HepG2 (cell line): Measurements from ENCODE around the gene NTN3. TPM values are rescaled to one million over a fixed set of nuclear protein-coding genes. Genes with fewer than 3 reads are reported as not detected.
A peak's percentile ranks its signal among the peaks of the same experiment; 100 is the strongest.

Source experiments
- ATAC-seq: fragments of 200-7000 bp; cut with Tn5 transposase; 3 replicates; pipeline ENCODE4 v1.9.1; 2020; ENCODE audit warnings: mild to moderate bottlenecking, moderate library complexity
- BruUV-seq: library from RNA; stranded (reverse); fragments of 400-500 nt; replicated peaks from 2 replicates; lab custom pipeline; 2021; lab: Mats Ljungman, UMichigan
- CTCF ChIA-PET: fragments of 300-600 bp; formaldehyde crosslinking; extraction: SDS; loops from one replicate; lab custom pipeline; 2021; ENCODE audit warnings: low total read pairs, inconsistent platforms, low intra/inter-chr PET ratio; lab: Yijun Ruan, JAX
- POLR2A ChIA-PET: fragments of 350-600 bp; sonication (Branson Sonifier 250); formaldehyde crosslinking; loops from one replicate; lab custom pipeline; 2020; ENCODE audit warnings: antibody characterized with exemption, inconsistent platforms; lab: Yijun Ruan, JAX
- DNase-seq: peaks from one replicate; pipeline ENCODE4 v3.0.0-alpha.2; 2015; ENCODE audit warnings: low spot score
- FAIRE-seq: peaks from 3 replicates; lab custom pipeline; 2011; peaks lifted over from hg19 to GRCh38; lab: Jason Lieb, UNC
- H2AFZ ChIP-seq: one replicate; pipeline ENCODE4 v1.6.1; 2011; ENCODE audit warnings: low read length, inconsistent platforms
- H3K27ac ChIP-seq: fragments of 300-600 bp; 3 replicates; pipeline ENCODE4 v1.8.0; 2011; ENCODE audit warnings: mixed run types, mild to moderate bottlenecking, mixed read lengths, low read length, inconsistent platforms; ENCODE audit not compliant: insufficient read depth; ENCODE audit errors: extremely low read length
- H3K27me3 ChIP-seq, 2 experiments: fragments of 200-600 bp in 1 of 2; 2 replicates in 1 of 2; 3 replicates in 1 of 2; pipeline versions ENCODE4 v1.6.0 to v1.8.0; 2011; ENCODE audit warnings: low read length in 2 of 2, mild to moderate bottlenecking in 2 of 2, moderate library complexity in 2 of 2, inconsistent platforms in 1 of 2; ENCODE audit not compliant: insufficient read depth in 2 of 2, control insufficient read depth in 1 of 2
- H3K36me3 ChIP-seq, 2 experiments: fragments of 200-600 bp in 1 of 2; replicated peaks in 1 of 2; 2 replicates in 1 of 2; 3 replicates in 1 of 2; pipeline versions ENCODE4 v1.5.1 to v1.8.0; 2011; ENCODE audit warnings: low read length in 2 of 2, inconsistent platforms in 1 of 2; ENCODE audit not compliant: insufficient read depth in 2 of 2, control insufficient read depth in 1 of 2
- H3K4me1 ChIP-seq: 2 replicates; pipeline ENCODE4 v1.5.1; 2012; ENCODE audit warnings: low read length, inconsistent platforms; ENCODE audit not compliant: insufficient read depth
- H3K4me2 ChIP-seq: 2 replicates; pipeline ENCODE4 v1.6.0; 2011; ENCODE audit warnings: low read depth, low read length, inconsistent platforms
- H3K4me3 ChIP-seq, 3 experiments: fragments of 200-600 bp in 1 of 3; sonication (generic), shearing (Covaris generic) in 1 of 3; replicated peaks in 1 of 3; 2 replicates each; pipeline ENCODE4 v1.5.1; 2011 to 2016; ENCODE audit warnings: low read length in 3 of 3, inconsistent platforms in 2 of 3, low read depth in 2 of 3, mild to moderate bottlenecking in 2 of 3, control low read depth in 1 of 3, mixed read lengths in 1 of 3; ENCODE audit not compliant: insufficient read depth in 1 of 3
- H3K79me2 ChIP-seq: one replicate; pipeline ENCODE4 v1.6.1; 2011; ENCODE audit warnings: low read length, inconsistent platforms; ENCODE audit not compliant: insufficient read depth
- H3K9ac ChIP-seq: 2 replicates; pipeline ENCODE4 v1.6.0; 2011; ENCODE audit warnings: mild to moderate bottlenecking, low read depth, low read length, inconsistent platforms; ENCODE audit not compliant: insufficient read depth
- H3K9me3 ChIP-seq: 2 replicates; pipeline ENCODE4 v1.5.1; 2012; ENCODE audit warnings: mild to moderate bottlenecking, low read length
- H4K20me1 ChIP-seq: 2 replicates; pipeline ENCODE4 v1.6.0; 2011; ENCODE audit warnings: inconsistent platforms, mild to moderate bottlenecking, low read length, moderate library complexity; ENCODE audit not compliant: insufficient read depth
- HNRNPL ChIP-seq: fragments of 200-400 bp; formaldehyde crosslinking; IDR thresholded peaks from 2 replicates; pipeline ENCODE4 v1.6.1; 2017; ENCODE audit warnings: mild to moderate bottlenecking, low read depth, low read length
- HNRNPLL ChIP-seq: fragments of 200-400 bp; formaldehyde crosslinking; IDR thresholded peaks from 2 replicates; pipeline ENCODE4 v1.6.1; 2017; ENCODE audit warnings: mild to moderate bottlenecking, low read depth, low read length; ENCODE audit not compliant: poor library complexity, severe bottlenecking
- SNRNP70 ChIP-seq: fragments of 200-400 bp; formaldehyde crosslinking; IDR thresholded peaks from 2 replicates; pipeline ENCODE4 v1.6.1; 2017; ENCODE audit warnings: mild to moderate bottlenecking, low read depth, low read length, moderate library complexity
- XRCC5 ChIP-seq: fragments of 200-400 bp; formaldehyde crosslinking; optimal IDR thresholded peaks from 2 replicates; pipeline ENCODE3; 2017; ENCODE audit warnings: mild to moderate bottlenecking, low read length
- ZBTB38 ChIP-seq: sonication (generic); formaldehyde crosslinking; IDR thresholded peaks from 2 replicates; pipeline ENCODE4 v1.5.1; 2020; ENCODE audit warnings: mild to moderate bottlenecking, missing genetic modification reagents
- ZFP36L1 ChIP-seq: sonication (generic); formaldehyde crosslinking; IDR thresholded peaks from 2 replicates; pipeline ENCODE4 v1.8.0; 2022; ENCODE audit warnings: mild to moderate bottlenecking, missing genetic modification reagents, moderate library complexity
- ZNF687 ChIP-seq: sonication (generic); formaldehyde crosslinking; IDR thresholded peaks from 2 replicates; pipeline ENCODE4 v1.5.1; 2020; ENCODE audit warnings: mild to moderate bottlenecking, missing genetic modification reagents, moderate library complexity
- WGBS: methylation state at CpG from one replicate; pipeline ENCODE4 v1.1.6; 2017; ENCODE audit warnings: low lambda C conversion rate; 5-methylcytosine and 5-hydroxymethylcytosine counted together
- in situ Hi-C: cut with HindIII; loops from 2 replicates; pipeline ENCODE4 v1.10.0; 2017; ENCODE audit warnings: low pct_unique_long_range_greater_than_20kb; ENCODE audit not compliant: extremely low pct_ligation_motif_present
- intact Hi-C: fragments of 100-400 bp; cut with micrococcal nuclease; formaldehyde crosslinking; loops from one replicate; pipeline ENCODE4 v1.10.0; 2022; ENCODE audit not compliant: unreplicated experiment
- polyA plus RNA-seq, 8 experiments: library from polyadenylated mRNA; depleted of rRNA in 3 of 8; stranded (reverse) in 7 of 8; unstranded in 1 of 8; fragments of >200 nt; fragmentation: Illumina TruSeq in 4 of 8; extraction: Trizol in 4 of 8; gene quantifications; 2 replicates each; pipeline versions ENCODE4 v1.2.1 to v1.2.3, GENCODE V29; 2011 to 2016; ENCODE audit warnings: low read depth in 4 of 8, missing spikeins in 1 of 8, mixed read lengths in 1 of 8; ENCODE audit not compliant: insufficient read depth in 1 of 8
- total RNA-seq, 5 experiments: library from RNA; depleted of rRNA; stranded (reverse); fragments of >200 nt; fragmentation: Illumina TruSeq; extraction: Trizol; gene quantifications; 2 replicates each; pipeline ENCODE4 v1.2.3, GENCODE V29; 2016; ENCODE audit warnings: low read depth in 1 of 5
- TF ChIP-seq, protein P1 (sequence below): sonication (generic); formaldehyde crosslinking; conservative IDR thresholded peaks from 2 replicates; pipeline ENCODE4 v1.8.1; 2023; ENCODE audit warnings: missing genetic modification reagents

NTN3 gene
- total and polyA plus RNA-seq, 2 of the 13 experiments (the other 11 are each of a cell fraction or from before 2014, with no cell fraction given), result 0.09 to 0.20 TPM

DNA sequence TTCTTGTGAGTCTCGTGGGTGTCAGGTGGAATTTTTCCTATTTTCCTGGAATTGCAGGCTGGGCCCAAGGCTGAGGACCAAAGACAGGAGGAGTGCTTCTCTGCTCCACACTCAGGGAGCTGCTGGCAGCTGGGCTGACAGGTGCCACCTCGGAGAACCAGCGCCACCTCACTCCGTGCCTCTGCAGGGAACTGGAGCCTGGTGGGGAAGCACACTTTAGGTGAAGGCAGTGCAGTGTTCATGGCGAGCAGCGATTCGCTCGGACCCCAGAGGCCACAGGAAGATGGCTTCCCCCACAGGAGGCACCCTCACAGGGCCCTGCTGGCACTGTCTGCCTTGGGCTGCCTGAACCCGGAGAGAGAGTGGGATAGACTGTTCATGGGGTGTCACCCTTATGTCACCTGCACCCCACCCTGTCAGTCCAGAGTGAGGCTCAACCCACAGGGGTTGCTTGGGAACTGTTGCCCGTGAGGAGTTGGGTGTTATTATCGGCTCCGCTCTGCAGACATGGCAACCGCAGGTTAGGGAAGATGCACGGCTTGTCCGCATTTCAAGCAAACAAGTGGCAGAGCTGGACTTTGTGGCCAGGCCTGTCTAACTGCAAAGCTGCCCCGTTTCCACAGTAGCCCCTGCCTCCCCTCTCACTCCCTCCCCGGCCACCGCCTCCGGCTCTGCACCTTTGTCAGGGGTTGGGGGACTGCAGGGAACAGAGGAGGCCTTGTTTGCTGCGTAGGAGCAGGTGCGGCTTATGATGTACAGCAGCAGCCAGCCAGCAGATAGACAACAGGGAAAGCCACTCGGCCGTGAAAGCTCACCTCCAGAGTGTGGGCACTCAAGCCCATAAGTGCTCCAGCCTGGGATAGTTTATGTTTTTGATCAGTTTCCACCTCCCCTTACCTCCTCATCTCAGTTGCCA lies 19.4 kb downstream of the NTN3 start:
- in situ Hi-C loops (no loop called here), intact Hi-C loops (no loop called here)
- Histone ChIP-seq H3K4me1 (peaks cover 32% of the 10 kb centered on the region), H4K20me1 (peaks cover 22% of the 10 kb centered on the region), H3K36me3 (peaks cover 0 to 2% of the 10 kb centered on the region in 2 experiments; a peak in 1 of 5 replicates)
- CTCF ChIA-PET, result no interaction called here
- FAIRE-seq, result no peak
- TF ChIP-seq ZFP36L1 (CRISPR knock-in tag), result no peak
- TF ChIP-seq, protein P1, sequence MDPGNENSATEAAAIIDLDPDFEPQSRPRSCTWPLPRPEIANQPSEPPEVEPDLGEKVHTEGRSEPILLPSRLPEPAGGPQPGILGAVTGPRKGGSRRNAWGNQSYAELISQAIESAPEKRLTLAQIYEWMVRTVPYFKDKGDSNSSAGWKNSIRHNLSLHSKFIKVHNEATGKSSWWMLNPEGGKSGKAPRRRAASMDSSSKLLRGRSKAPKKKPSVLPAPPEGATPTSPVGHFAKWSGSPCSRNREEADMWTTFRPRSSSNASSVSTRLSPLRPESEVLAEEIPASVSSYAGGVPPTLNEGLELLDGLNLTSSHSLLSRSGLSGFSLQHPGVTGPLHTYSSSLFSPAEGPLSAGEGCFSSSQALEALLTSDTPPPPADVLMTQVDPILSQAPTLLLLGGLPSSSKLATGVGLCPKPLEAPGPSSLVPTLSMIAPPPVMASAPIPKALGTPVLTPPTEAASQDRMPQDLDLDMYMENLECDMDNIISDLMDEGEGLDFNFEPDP (CRISPR knock-in tag), result no peak
- peak; percentile 19; the same call in 1 of the 2 replicates for TF ChIP-seq ZNF687 (CRISPR knock-in tag)
- TF ChIP-seq HNRNPLL, result peak; percentile 41
- peak; percentile 49; the same call in 1 of the 2 replicates for TF ChIP-seq HNRNPL
- TF ChIP-seq ZBTB38 (CRISPR knock-in tag), result 0 out of 2 replicates have a peak, but pooled peaks have one; percentile 43
- no peak for TF ChIP-seq SNRNP70
- peak; percentile 57 for TF ChIP-seq XRCC5
- TF ChIP-seq, all 625 proteins: peak for 5
- peak overlapping the region; percentile 26; the same call in 1 of the 2 replicates for H3K4me2 ChIP-seq
- H3K9ac ChIP-seq, result peak overlapping the region; percentile 7; the same call in 1 of the 2 replicates
- no peaks in the 10 kb centered on the region for H3K27me3 ChIP-seq
- ATAC-seq, result peak; percentile 26; the same call in 2 of the 3 replicates
- POLR2A ChIA-PET, result no interaction called here
- no peak for DNase-seq
- no peak overlapping the region; a peak in 1 of 6 replicates for H3K4me3 ChIP-seq
- H2AFZ ChIP-seq, result no peak overlapping the region
- peak overlapping the region; percentile 38 for H3K27ac ChIP-seq
- BruUV-seq, result no TSS peak
- 79% methylated on average over 19 of the region's 23 CpGs for WGBS
- H3K79me2 ChIP-seq, result peaks cover 23% of the 10 kb centered on the region
- H3K9me3 ChIP-seq, result no peaks in the 10 kb centered on the region
